GM18909 (cell line): ENCODE data around the gene IRF6.
A peak's percentile ranks its signal among the peaks of the same experiment; 100 is the strongest.

Experiments used
- ATAC-seq: cut with Tn5 transposase; IDR thresholded peaks from one replicate; pipeline ENCODE4 v1.9.1; 2021; ENCODE audit warnings: mild to moderate bottlenecking; ENCODE audit not compliant: unreplicated experiment, poor library complexity

The IRF6 gene

GRCh38 chr1:209791920-209792319 is 14.0 kb downstream of the IRF6 start:
- no peak for ATAC-seq

- no peak for ATAC-seq
Observed at GRCh38 chr1:209790286-209791193, 15.4 kb downstream of the IRF6 start.

GRCh38 chr1:209789245-209789644 is 16.7 kb downstream of the IRF6 start:
- no peak for ATAC-seq

GRCh38 chr1:209787551-209787950 is 18.4 kb downstream of the IRF6 start:
- ATAC-seq, result no peak

GRCh38 chr1:209786146-209786545 is 19.8 kb downstream of the IRF6 start:
- ATAC-seq, result no peak

GRCh38 chr1:209785592-209785991 is 20.4 kb downstream of the IRF6 start:
- no peak for ATAC-seq

GRCh38 chr1:209784265-209785169 is 21.4 kb downstream of the IRF6 start, which contains the start of gene C1orf74:
TSS of gene C1orf74 (minus strand) at chr1:209784559. CDS start at chr1:209783634, 925 bp downstream.
- ATAC-seq, result peak; percentile 99

GRCh38 chr1:209783386-209783785 is 22.6 kb downstream of the IRF6 start:
- no peak for ATAC-seq

GRCh38 chr1:209780268-209780667 is 25.7 kb downstream of the IRF6 start:
- no peak for ATAC-seq

GRCh38 chr1:209778102-209778501 is 27.8 kb downstream of the IRF6 start:
- ATAC-seq, result no peak

GRCh38 chr1:209777587-209777986 is 28.4 kb downstream of the IRF6 start:
- ATAC-seq, result no peak

- ATAC-seq, result no peak
Observed at GRCh38 chr1:209775678-209776077, 30.3 kb downstream of the IRF6 start.

GRCh38 chr1:209774592-209774991 is 31.4 kb downstream of the IRF6 start:
- no peak for ATAC-seq

GRCh38 chr1:209772126-209772525 is 33.8 kb downstream of the IRF6 start:
- ATAC-seq, result no peak

GRCh38 chr1:209770636-209771415 is 35.1 kb downstream of the IRF6 start:
- no peak for ATAC-seq

- no peak for ATAC-seq
Observed at GRCh38 chr1:209769971-209770370, 36.0 kb downstream of the IRF6 start.

- ATAC-seq, result peak; percentile 79
Observed at GRCh38 chr1:209769171-209769904, 36.6 kb downstream of the IRF6 start.

GRCh38 chr1:209768354-209768774 is 37.6 kb downstream of the IRF6 start:
- ATAC-seq, result peak; percentile 90

GRCh38 chr1:209767706-209768105 is 38.2 kb downstream of the IRF6 start:
- ATAC-seq, result no peak

GRCh38 chr1:209767096-209767495 is 38.8 kb downstream of the IRF6 start:
- ATAC-seq, result no peak
